HEK293T (cell line): ENCODE measurements around the gene AMHR2.

Experiments used
- BHLHE40 ChIP-seq: fragments of 450-650 bp; IDR thresholded peaks from 2 replicates; pipeline ENCODE4 v1.6.1; 2016; ENCODE audit warnings: mild to moderate bottlenecking, moderate library complexity, borderline replicate concordance
- CTBP1 ChIP-seq: fragments of 450-650 bp; IDR thresholded peaks from 2 replicates; pipeline ENCODE4 v1.6.1; 2016; ENCODE audit warnings: borderline replicate concordance
- ELF4 ChIP-seq: fragments of 450-650 bp; IDR thresholded peaks from 2 replicates; pipeline ENCODE4 v1.6.1; 2017; ENCODE audit warnings: antibody characterized with exemption
- FOXA1 ChIP-seq: fragments of 450-650 bp; IDR thresholded peaks from 2 replicates; pipeline ENCODE4 v1.6.1; 2016; ENCODE audit warnings: mild to moderate bottlenecking
- FOXK2 ChIP-seq: fragments of 450-650 bp; IDR thresholded peaks from 2 replicates; pipeline ENCODE4 v1.6.1; 2016; ENCODE audit warnings: mild to moderate bottlenecking
- FOXM1 ChIP-seq: fragments of 450-650 bp; IDR thresholded peaks from 2 replicates; pipeline ENCODE4 v1.6.1; 2017; ENCODE audit warnings: mild to moderate bottlenecking, borderline replicate concordance
- HDGF ChIP-seq: fragments of 450-650 bp; IDR thresholded peaks from 2 replicates; pipeline ENCODE4 v1.6.1; 2017; ENCODE audit warnings: antibody characterized with exemption, borderline replicate concordance
- L3MBTL2 ChIP-seq: fragments of 450-650 bp; conservative IDR thresholded peaks from 2 replicates; pipeline ENCODE4 v1.6.1; 2016; ENCODE audit warnings: mild to moderate bottlenecking
- LEF1 ChIP-seq: fragments of 450-650 bp; IDR thresholded peaks from 2 replicates; pipeline ENCODE4 v1.6.1; 2017; ENCODE audit warnings: mild to moderate bottlenecking, borderline replicate concordance
- SP1 ChIP-seq: fragments of 450-650 bp; IDR thresholded peaks from 2 replicates; pipeline ENCODE4 v1.6.1; 2017
- TARDBP ChIP-seq: fragments of 450-650 bp; IDR thresholded peaks from 2 replicates; pipeline ENCODE4 v1.6.1; 2016

DNA sequence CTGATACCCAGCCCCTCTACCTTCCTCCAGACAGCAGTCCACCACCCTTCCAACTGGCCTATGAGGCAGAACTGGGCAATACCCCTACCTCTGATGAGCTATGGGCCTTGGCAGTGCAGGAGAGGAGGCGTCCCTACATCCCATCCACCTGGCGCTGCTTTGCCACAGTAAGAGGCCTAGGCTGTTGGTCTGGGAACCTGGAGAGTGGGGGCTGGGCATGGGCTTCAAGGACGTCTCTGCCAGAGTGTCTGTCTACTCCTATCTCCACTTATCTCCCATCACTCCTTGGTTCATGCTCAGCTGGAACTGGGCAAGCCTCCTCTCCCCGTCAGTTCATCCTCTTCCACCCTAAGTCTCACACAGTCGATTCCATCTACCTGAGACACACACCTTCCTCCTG, 6.5 kb downstream of the AMHR2 start:
- TF ChIP-seq SP1 (no peak), FOXA1 (no peak), BHLHE40 (no peak), CTBP1 (no peak), FOXK2 (no peak), HDGF (no peak), L3MBTL2 (no peak), FOXM1 (no peak), TARDBP (no peak), ELF4 (no peak), LEF1 (no peak)
